Body of pancreas (tissue), 4 donors: ENCODE measurements around the gene PHTF2.

Experiments
- CTCF ChIP-seq, 7 experiments: fragments of 450-650 bp in 4 of 7; fragments of 200-600 bp in 3 of 7; sonication (generic) in 3 of 7; IDR thresholded peaks; one replicate each; pipeline ENCODE4 v1.5.1; 2016 to 2019; ENCODE audit warnings: antibody characterized with exemption in 7 of 7
- POLR2A ChIP-seq, 3 donors: fragments of 450-650 bp; IDR thresholded peaks; one replicate each; pipeline ENCODE4 v1.6.1; 2016; ENCODE audit warnings: antibody characterized with exemption in 3 of 3, mild to moderate bottlenecking in 2 of 3

GRCh38 chr7:77812290-77812685 is 13.7 kb downstream of the PHTF2 start:
- no peak for TF ChIP-seq CTCF (IDR thresholded peaks at IDR 0.05)
- TF ChIP-seq POLR2A (IDR thresholded peaks at IDR 0.05): no peak
